ENCODE data around the gene CORO2A.
"Not testable (repeated sequence)": the region's sequence is repeated elsewhere in the genome, so short reads cannot be mapped to it uniquely, and the experiment has no call there.

CORO2A gene

GRCh38 chr9:98101868-98102273, 90.6 kb downstream of the CORO2A start:
- no peak for DNase-seq

- DNase-seq, result no peak
Measured at GRCh38 chr9:98101416-98101815, 91.0 kb downstream of the CORO2A start.

GRCh38 chr9:98100456-98100855, 92.0 kb downstream of the CORO2A start:
- no peak for DNase-seq

GRCh38 chr9:98099898-98100297, 92.5 kb downstream of the CORO2A start:
- DNase-seq, result no peak

GRCh38 chr9:98099346-98099745, 93.1 kb downstream of the CORO2A start:
- no peak for DNase-seq

- no peak for DNase-seq
Measured at GRCh38 chr9:98097836-98098235, 94.6 kb downstream of the CORO2A start.

GRCh38 chr9:98096091-98096490, 96.3 kb downstream of the CORO2A start:
- no peak for DNase-seq

GRCh38 chr9:98095401-98095800, 97.0 kb downstream of the CORO2A start:
- no peak for DNase-seq

GRCh38 chr9:98094851-98095250, 97.6 kb downstream of the CORO2A start:
- DNase-seq, result no peak

- no peak for DNase-seq
Measured at GRCh38 chr9:98094316-98094715, 98.1 kb downstream of the CORO2A start.

- no peak for DNase-seq
Measured at GRCh38 chr9:98092613-98092931, 99.9 kb downstream of the CORO2A start.

- DNase-seq, result no peak
Measured at GRCh38 chr9:98091735-98092612, 100.5 kb downstream of the CORO2A start.

- not testable (repeated sequence) for DNase-seq
Measured at GRCh38 chr9:98090674-98091073, 101.8 kb downstream of the CORO2A start.

- no peak for DNase-seq
Measured at GRCh38 chr9:98087420-98088354, 104.8 kb downstream of the CORO2A start.

GRCh38 chr9:98086461-98086860, 106.0 kb downstream of the CORO2A start:
- DNase-seq, result no peak

- DNase-seq, result no peak
Measured at GRCh38 chr9:98085944-98086343, 106.5 kb downstream of the CORO2A start.

GRCh38 chr9:98085058-98085457, 107.4 kb downstream of the CORO2A start:
- DNase-seq, result no peak

- no peak for DNase-seq
Measured at GRCh38 chr9:98084396-98084795, 108.0 kb downstream of the CORO2A start.

GRCh38 chr9:98083566-98084183, 108.8 kb downstream of the CORO2A start:
- DNase-seq, result no peak

- no peak for DNase-seq
Measured at GRCh38 chr9:98083061-98083501, 109.4 kb downstream of the CORO2A start.

GRCh38 chr9:98081477-98082219, 110.8 kb downstream of the CORO2A start:
- no peak for DNase-seq

GRCh38 chr9:98080780-98081179, 111.7 kb downstream of the CORO2A start:
- DNase-seq, result no peak

- DNase-seq, result no peak
Measured at GRCh38 chr9:98080326-98080725, 112.1 kb downstream of the CORO2A start.
